Endothelial cell of umbilical vein (primary cell): ENCODE data around the gene TMC1. TPM values are rescaled to one million over a fixed set of nuclear protein-coding genes. Genes with fewer than 3 reads are reported as not detected.

Source experiments
- BruUV-seq: library from RNA; stranded (reverse); fragments of 400-500 nt; replicated peaks from 2 replicates; lab custom pipeline; 2021; lab: Mats Ljungman, UMichigan
- CTCF ChIA-PET: fragments of 300-600, 350-600 bp; sonication (Branson Sonifier 250); formaldehyde crosslinking; loops from one replicate; lab custom pipeline; 2021; ENCODE audit warnings: antibody characterized with exemption, inconsistent platforms; lab: Charles Lee
- POLR2A ChIA-PET: fragments of 300-600, 350-600 bp; sonication (Branson Sonifier 250); formaldehyde crosslinking; loops from one replicate; lab custom pipeline; 2021; ENCODE audit warnings: antibody characterized with exemption, inconsistent platforms; lab: Charles Lee
- DNase-seq: peaks from one replicate; pipeline ENCODE4 v3.0.0-alpha.2; 2011; ENCODE audit warnings: low read depth, low spot score
- FAIRE-seq: peaks from 2 replicates; lab custom pipeline; 2011; peaks lifted over from hg19 to GRCh38; lab: Jason Lieb, UNC
- H2AFZ ChIP-seq: 2 replicates; pipeline ENCODE4 v1.6.0; 2012; ENCODE audit warnings: low read depth, low read length, control low read depth, inconsistent platforms
- H3K27ac ChIP-seq: 2 replicates; pipeline ENCODE4 v1.5.1; 2011; ENCODE audit warnings: low read depth, mild to moderate bottlenecking, control low read depth, low read length, moderate library complexity; ENCODE audit not compliant: insufficient read depth
- H3K27me3 ChIP-seq, 2 experiments: 2 replicates each; pipeline versions ENCODE4 v1.6.0 to v1.6.1; 2011; ENCODE audit warnings: low read length in 2 of 2, mixed read lengths in 1 of 2; ENCODE audit not compliant: control insufficient read depth in 2 of 2, insufficient read depth in 2 of 2
- H3K36me3 ChIP-seq, 2 experiments: 2 replicates in 1 of 2; 3 replicates in 1 of 2; pipeline ENCODE4 v1.5.1; 2011; ENCODE audit warnings: low read length in 2 of 2, mild to moderate bottlenecking in 1 of 2, moderate library complexity in 1 of 2; ENCODE audit not compliant: control insufficient read depth in 2 of 2, insufficient read depth in 2 of 2; ENCODE audit errors: extremely low read depth in 1 of 2
- H3K4me1 ChIP-seq: 3 replicates; pipeline ENCODE4 v1.5.1; 2011; ENCODE audit warnings: mild to moderate bottlenecking, low read length; ENCODE audit not compliant: control insufficient read depth, insufficient read depth; ENCODE audit errors: extremely low read depth
- H3K4me2 ChIP-seq: 2 replicates; pipeline ENCODE4 v1.6.1; 2011; ENCODE audit warnings: low read length, control low read depth, mixed read lengths; ENCODE audit not compliant: insufficient read depth
- H3K4me3 ChIP-seq, 3 experiments: fragments of 200-600 bp in 1 of 3; sonication (generic), shearing (Covaris generic) in 1 of 3; replicated peaks in 1 of 3; 2 replicates each; pipeline ENCODE4 v1.5.1; 2011 to 2016; ENCODE audit warnings: control low read depth in 3 of 3, low read length in 3 of 3, mild to moderate bottlenecking in 2 of 3, inconsistent platforms in 1 of 3, low read depth in 1 of 3, moderate library complexity in 1 of 3; ENCODE audit not compliant: insufficient read depth in 1 of 3
- H3K79me2 ChIP-seq: 2 replicates; pipeline ENCODE4 v1.6.0; 2012; ENCODE audit warnings: low read length, inconsistent platforms; ENCODE audit not compliant: control insufficient read depth, insufficient read depth
- H3K9ac ChIP-seq: replicated peaks from 2 replicates; pipeline ENCODE3; 2011; ENCODE audit warnings: low read length, control low read depth; ENCODE audit not compliant: insufficient read depth; ENCODE audit errors: extremely low read depth
- H3K9me1 ChIP-seq: replicated peaks from 3 replicates; pipeline ENCODE4 v1.6.0; 2011; ENCODE audit warnings: mild to moderate bottlenecking, low read length; ENCODE audit not compliant: control insufficient read depth, insufficient read depth; ENCODE audit errors: extremely low read depth
- H3K9me3 ChIP-seq: replicated peaks from 2 replicates; pipeline ENCODE4 v1.5.1; 2012; ENCODE audit warnings: low read length, inconsistent platforms; ENCODE audit not compliant: control insufficient read depth, insufficient read depth
- H4K20me1 ChIP-seq: replicated peaks from 2 replicates; pipeline ENCODE3; 2011; ENCODE audit warnings: mild to moderate bottlenecking, low read length; ENCODE audit not compliant: control insufficient read depth, insufficient read depth; ENCODE audit errors: extremely low read depth
- EZH2 ChIP-seq: IDR thresholded peaks from 2 replicates; pipeline ENCODE4 v1.6.1; 2012; ENCODE audit warnings: borderline replicate concordance, low read depth, mild to moderate bottlenecking, moderate library complexity, low read length, inconsistent platforms; ENCODE audit not compliant: severe bottlenecking
- FOS ChIP-seq: IDR thresholded peaks from 2 replicates; pipeline ENCODE4 v1.6.1; 2011; ENCODE audit warnings: mild to moderate bottlenecking, low read length, moderate library complexity, borderline replicate concordance; ENCODE audit not compliant: insufficient read depth
- GATA2 ChIP-seq: IDR thresholded peaks from 2 replicates; pipeline ENCODE4 v1.7.0; 2011; ENCODE audit warnings: low read depth, mild to moderate bottlenecking, moderate library complexity, mixed read lengths, low read length; ENCODE audit not compliant: insufficient read length, insufficient read depth
- JUN ChIP-seq: IDR thresholded peaks from 2 replicates; pipeline ENCODE4 v1.6.1; 2011; ENCODE audit warnings: borderline replicate concordance, low read depth; ENCODE audit not compliant: insufficient read length, insufficient read depth
- MYC ChIP-seq: IDR thresholded peaks from one replicate; pipeline ENCODE4 v1.6.1; 2011; ENCODE audit warnings: mild to moderate bottlenecking, low read depth, low read length
- POLR2A ChIP-seq: IDR thresholded peaks from 2 replicates; pipeline ENCODE4 v1.6.1; 2012; ENCODE audit warnings: low read depth, mild to moderate bottlenecking, control low read depth, low read length
- POLR2AphosphoS5 ChIP-seq: IDR thresholded peaks from 2 replicates; pipeline ENCODE4 v1.6.1; 2012; ENCODE audit warnings: low read depth, mild to moderate bottlenecking, control low read depth, low read length, moderate library complexity; ENCODE audit not compliant: insufficient read depth
- dilution Hi-C: fragments of 300-500 bp; cut with MboI; formaldehyde crosslinking; loops from one replicate; pipeline ENCODE4 v1.15.0; 2019; ENCODE audit warnings: low sequenced_read_pairs; ENCODE audit not compliant: extremely low pct_ligation_motif_present
- intact Hi-C: fragments of 100-400 bp; cut with micrococcal nuclease; formaldehyde crosslinking; loops from one replicate; pipeline ENCODE4 v1.10.0; 2022
- polyA plus RNA-seq, 4 experiments: library from polyadenylated mRNA; depleted of rRNA in 3 of 4; stranded (reverse) in 3 of 4; unstranded in 1 of 4; fragments of >200 nt; gene quantifications; 2 replicates each; pipeline versions ENCODE4 v1.2.1 to v1.2.3, GENCODE V29; 2011 to 2012; ENCODE audit warnings: missing spikeins in 1 of 4
- total RNA-seq: library from RNA; stranded (reverse); gene quantifications from 2 replicates; pipeline ENCODE4 v1.2.3, GENCODE V29; 2021
- TF ChIP-seq, protein P1 (sequence below): IDR thresholded peaks from 2 replicates; pipeline ENCODE4 v1.6.1; 2011; ENCODE audit not compliant: insufficient read depth, insufficient read length
- TF ChIP-seq, protein P2 (sequence below), 2 donors: IDR thresholded peaks; 1 replicate in 1 of 2; 2 replicates in 1 of 2; pipeline ENCODE4 v1.5.1; 2011; ENCODE audit warnings: low read length in 2 of 2, mild to moderate bottlenecking in 2 of 2, moderate library complexity in 2 of 2, control low read depth in 1 of 2, inconsistent platforms in 1 of 2, low read depth in 1 of 2; ENCODE audit not compliant: insufficient read depth in 1 of 2; ENCODE audit errors: extremely low read depth in 1 of 2

Gene TMC1
- total and polyA plus RNA-seq, 2 donors (not counting 3 experiments of a cell fraction or from before 2014, with no cell fraction given) = 1.5 TPM; not detected in 1

DNA sequence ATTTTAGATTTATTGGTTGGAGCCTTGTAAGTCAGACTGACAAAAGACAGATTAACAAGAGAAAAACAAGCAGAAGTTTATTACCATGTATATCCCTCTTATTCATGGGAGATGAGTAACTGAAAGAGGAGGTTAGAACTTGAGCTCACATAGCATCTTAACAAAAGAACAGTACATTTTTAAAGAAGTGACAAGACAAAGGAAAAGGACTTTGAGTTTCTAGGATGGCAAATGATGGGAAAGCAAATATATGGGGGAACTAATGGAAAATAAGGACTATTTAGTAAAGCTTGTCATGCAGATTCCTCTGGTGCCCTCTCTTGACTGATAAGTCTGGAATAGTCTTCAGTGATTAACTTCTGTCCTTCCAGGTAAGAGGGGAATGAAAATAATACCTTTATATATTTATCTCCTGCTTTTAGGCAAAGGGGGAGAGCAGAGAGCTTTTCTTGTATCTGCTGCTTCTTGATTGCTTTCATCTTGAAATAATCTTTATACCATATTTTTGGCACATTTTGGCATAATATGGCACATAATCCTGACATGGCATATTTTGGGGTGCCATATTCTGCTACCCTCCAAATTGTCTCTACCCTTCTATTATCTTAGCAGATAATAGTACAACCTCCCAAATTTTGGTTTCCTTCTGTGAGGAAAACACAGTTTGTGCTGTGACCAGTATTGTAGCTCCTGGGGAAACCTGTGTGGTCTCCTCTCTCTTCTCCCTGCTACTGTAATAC, 206.8 kb downstream of the TMC1 start:
- Histone ChIP-seq H3K36me3 (no peaks in the 10 kb centered on the region), H3K9ac (no peak overlapping the region), H3K9me1 (no peaks in the 10 kb centered on the region), H2AFZ (no peak overlapping the region), H3K9me3 (no peaks in the 10 kb centered on the region), H3K27ac (no peak overlapping the region), H3K4me2 (no peak overlapping the region), H4K20me1 (no peaks in the 10 kb centered on the region), H3K79me2 (no peaks in the 10 kb centered on the region), H3K4me3 (no peak overlapping the region), H3K4me1 (no peaks in the 10 kb centered on the region), H3K27me3 (no peaks in the 10 kb centered on the region)
- ChIA-PET CTCF (interaction anchor here (1.1 to 2.3 kb wide), 2 partner anchors 94 to 447 kb away, joined by 3 to 8 read pairs; no protein-coding TSS in a partner anchor), POLR2A (no interaction called here)
- FAIRE-seq (no peak), DNase-seq (no peak)
- no TSS peak for BruUV-seq
- dilution Hi-C loops (no loop called here), intact Hi-C loops (no loop called here)
- no peak for TF ChIP-seq FOS
- TF ChIP-seq, protein P1, sequence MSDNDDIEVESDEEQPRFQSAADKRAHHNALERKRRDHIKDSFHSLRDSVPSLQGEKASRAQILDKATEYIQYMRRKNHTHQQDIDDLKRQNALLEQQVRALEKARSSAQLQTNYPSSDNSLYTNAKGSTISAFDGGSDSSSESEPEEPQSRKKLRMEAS = no peak
- TF ChIP-seq POLR2A = no peak
- no peak for TF ChIP-seq GATA2
- TF ChIP-seq, protein P2, sequence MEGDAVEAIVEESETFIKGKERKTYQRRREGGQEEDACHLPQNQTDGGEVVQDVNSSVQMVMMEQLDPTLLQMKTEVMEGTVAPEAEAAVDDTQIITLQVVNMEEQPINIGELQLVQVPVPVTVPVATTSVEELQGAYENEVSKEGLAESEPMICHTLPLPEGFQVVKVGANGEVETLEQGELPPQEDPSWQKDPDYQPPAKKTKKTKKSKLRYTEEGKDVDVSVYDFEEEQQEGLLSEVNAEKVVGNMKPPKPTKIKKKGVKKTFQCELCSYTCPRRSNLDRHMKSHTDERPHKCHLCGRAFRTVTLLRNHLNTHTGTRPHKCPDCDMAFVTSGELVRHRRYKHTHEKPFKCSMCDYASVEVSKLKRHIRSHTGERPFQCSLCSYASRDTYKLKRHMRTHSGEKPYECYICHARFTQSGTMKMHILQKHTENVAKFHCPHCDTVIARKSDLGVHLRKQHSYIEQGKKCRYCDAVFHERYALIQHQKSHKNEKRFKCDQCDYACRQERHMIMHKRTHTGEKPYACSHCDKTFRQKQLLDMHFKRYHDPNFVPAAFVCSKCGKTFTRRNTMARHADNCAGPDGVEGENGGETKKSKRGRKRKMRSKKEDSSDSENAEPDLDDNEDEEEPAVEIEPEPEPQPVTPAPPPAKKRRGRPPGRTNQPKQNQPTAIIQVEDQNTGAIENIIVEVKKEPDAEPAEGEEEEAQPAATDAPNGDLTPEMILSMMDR (IDR thresholded peaks at IDR 0.05; ENCODE audit: extremely low read depth in 1 of 2, insufficient read depth in 1 of 2, low read depth in 1 of 2, low read length in 2 of 2) = no peak
- TF ChIP-seq JUN = no peak
- TF ChIP-seq MYC = no peak
- TF ChIP-seq POLR2AphosphoS5 = no peak
- TF ChIP-seq EZH2 = no peak
